ENCODE measurements around the gene PRTG.
"Not testable (repeated sequence)": the region's sequence is repeated elsewhere in the genome, so short reads cannot be mapped to it uniquely, and the experiment has no call there.

Gene PRTG

GRCh38 chr15:55694652-55695150 lies 48.3 kb downstream of the PRTG start:
- no peak for DNase-seq

GRCh38 chr15:55693116-55693515 lies 49.8 kb downstream of the PRTG start:
- not testable (repeated sequence) for DNase-seq

- DNase-seq = no peak
These were observed 55.2 kb downstream of the PRTG start for GRCh38 chr15:55687792-55688191.

- no peak for DNase-seq
These were observed 57.7 kb downstream of the PRTG start for GRCh38 chr15:55685286-55685685.

- DNase-seq = no peak
These were observed 59.6 kb downstream of the PRTG start for GRCh38 chr15:55683376-55683775.

- DNase-seq = no peak
These were observed 61.3 kb downstream of the PRTG start for GRCh38 chr15:55681631-55682030.

GRCh38 chr15:55676507-55676906 lies 66.4 kb downstream of the PRTG start:
- no peak for DNase-seq

- DNase-seq = no peak
These were observed 69.7 kb downstream of the PRTG start for GRCh38 chr15:55673287-55673686.

GRCh38 chr15:55669270-55669669 lies 73.7 kb downstream of the PRTG start:
- no peak for DNase-seq

- DNase-seq = no peak
These were observed 77.2 kb downstream of the PRTG start for GRCh38 chr15:55665605-55666227.

GRCh38 chr15:55661428-55661827 lies 81.5 kb downstream of the PRTG start:
- DNase-seq = no peak

- DNase-seq = no peak
These were observed 82.8 kb downstream of the PRTG start for GRCh38 chr15:55660153-55660552.

GRCh38 chr15:55659481-55659880 lies 83.5 kb downstream of the PRTG start:
- no peak for DNase-seq

- DNase-seq = no peak
These were observed 84.1 kb downstream of the PRTG start for GRCh38 chr15:55658886-55659285.

GRCh38 chr15:55654561-55655031 lies 88.4 kb downstream of the PRTG start:
- no peak for DNase-seq

- DNase-seq = no peak
These were observed 90.0 kb downstream of the PRTG start for GRCh38 chr15:55652909-55653495.

GRCh38 chr15:55652359-55652758 lies 90.6 kb downstream of the PRTG start:
- DNase-seq = no peak

- DNase-seq = no peak
These were observed 93.9 kb downstream of the PRTG start for GRCh38 chr15:55649058-55649423.

GRCh38 chr15:55638764-55639163 lies 104.2 kb downstream of the PRTG start:
- DNase-seq = no peak

- no peak for DNase-seq
These were observed 105.9 kb downstream of the PRTG start for GRCh38 chr15:55637086-55637485.

- no peak for DNase-seq
These were observed 109.2 kb downstream of the PRTG start for GRCh38 chr15:55633731-55634130.

- no peak for DNase-seq
These were observed 110.5 kb downstream of the PRTG start for GRCh38 chr15:55632434-55632833.

GRCh38 chr15:55630858-55631257 lies 112.1 kb downstream of the PRTG start:
- DNase-seq = no peak

GRCh38 chr15:55628369-55628730 lies 114.6 kb downstream of the PRTG start:
- DNase-seq = no peak

All from GOT3 (cell line).